ENCODE results near the gene CREB3L2. TPM values are rescaled to one million over a fixed set of nuclear protein-coding genes. Genes with fewer than 3 reads are reported as not detected.

CREB3L2 gene
- total and polyA plus RNA-seq, 10 of the 15 experiments (the other 5 are each of a cell fraction or from before 2014, with no cell fraction given): 6.4 to 67.1 (median 26.2) TPM

GRCh38 chr7:137949416-137950262 lies 52.2 kb downstream of the CREB3L2 start:
- Histone ChIP-seq H3K4me2 (ENCODE audit: control insufficient read depth, insufficient read depth) (no peak overlapping the region), H4K20me1 (ENCODE audit: control insufficient read depth, insufficient read depth) (no peaks in the 10 kb centered on the region), H3K27me3 (replicated peaks in 1 of 2; ENCODE audit: control insufficient read depth in 2 of 2, insufficient read depth in 2 of 2, low read length in 1 of 2) (no peaks in the 10 kb centered on the region), H3K79me2 (ENCODE audit: control insufficient read depth, insufficient read depth, low read length) (peaks cover 53% of the 10 kb centered on the region), H3K9ac (ENCODE audit: control insufficient read depth, insufficient read depth, low read length) (no peak overlapping the region), H3K27ac (ENCODE audit: control insufficient read depth, insufficient read depth) (no peak overlapping the region), H3K9me3 (replicated peaks; ENCODE audit: control insufficient read depth, insufficient read depth, low read length) (no peaks in the 10 kb centered on the region), H2AFZ (ENCODE audit: control insufficient read depth, low read depth, low read length) (no peak overlapping the region), H3K4me1 (ENCODE audit: control insufficient read depth, insufficient read depth, low read length) (peaks cover 9% of the 10 kb centered on the region; the same call in 1 of the 2 replicates), H3K4me3 (no peak overlapping the region), H3K36me3 (ENCODE audit: control insufficient read depth in 2 of 2, insufficient read depth in 2 of 2, low read length in 1 of 2) (peaks cover 3 to 26% of the 10 kb centered on the region in 2 experiments)
- no TSS peak for BruUV-seq (replicated peaks)
- WGBS (ENCODE audit: insufficient coverage, insufficient replicate concordance, low lambda C conversion rate, missing lambda C conversion rate): 89% methylated on average over 6 of the region's 6 CpGs
- in situ Hi-C loops (cut with MboI) (no loop called here), intact Hi-C loops (cut with micrococcal nuclease; ENCODE audit: unreplicated experiment) (no loop called here)
- RAD21 ChIA-PET (ENCODE audit: unreplicated experiment): interaction anchor here (1.8 kb wide), 1 partner anchor 57 kb away, joined by 4 read pairs; no protein-coding TSS in a partner anchor
- no peak for DNase-seq (ENCODE audit: low read depth, low spot score)
- ATAC-seq: no peak
- CTCF ChIA-PET: interaction anchor here (1.0 to 1.7 kb wide), 5 partner anchors 13 to 344 kb away, joined by 3 to 8 read pairs (median 3); no protein-coding TSS in a partner anchor
- SMC1A ChIA-PET (ENCODE audit: uncharacterized antibody, unreplicated experiment): interaction anchor here (0.5 to 2.1 kb wide), 8 partner anchors 9 to 508 kb away, joined by 3 to 13 read pairs (median 5); partner anchors contain the start of gene CREB3L2
- FAIRE-seq: no peak
- POLR2A ChIA-PET: interaction anchor here (0.7 to 1.7 kb wide), 5 partner anchors 11 to 50 kb away, joined by 3 to 5 read pairs (median 3); no protein-coding TSS in a partner anchor
- TF ChIP-seq ZNF24 (IDR thresholded peaks at IDR 0.05) (no peak), RAD21 (IDR thresholded peaks at IDR 0.05; ENCODE audit: insufficient read depth, low read depth, low read length) (no peak), ZNF207 (IDR thresholded peaks at IDR 0.05; ENCODE audit: borderline replicate concordance) (no peak), SIX5 (IDR thresholded peaks at IDR 0.05; ENCODE audit: low read depth, low read length, severe bottlenecking) (no peak), YY1 (IDR thresholded peaks at IDR 0.05; ENCODE audit: low read depth, low read length) (no peak), HDAC2 (IDR thresholded peaks at IDR 0.05) (no peak), MYC (IDR thresholded peaks at IDR 0.05; ENCODE audit: insufficient read depth, insufficient read length, insufficient replicate concordance, low read length, severe bottlenecking) (no peak), RELA (IDR thresholded peaks at IDR 0.05; ENCODE audit: borderline replicate concordance, partially characterized antibody) (no peak), NRF1 (conservative IDR thresholded peaks at IDR 0.05; ENCODE audit: low read depth, low read length) (no peak), IKZF2 (IDR thresholded peaks at IDR 0.05) (no peak), RFX5 (IDR thresholded peaks at IDR 0.05; ENCODE audit: low read depth, low read length) (no peak), RBBP5 (conservative IDR thresholded peaks at IDR 0.05) (no peak), IRF3 (IDR thresholded peaks at IDR 0.05) (no peak), SRF (IDR thresholded peaks at IDR 0.05; ENCODE audit: low read depth in 2 of 2, low read length in 2 of 2) (no peak), RCOR1 (conservative IDR thresholded peaks at IDR 0.05; ENCODE audit: low read depth, low read length) (no peak), PBX3 (IDR thresholded peaks at IDR 0.05; ENCODE audit: insufficient replicate concordance, low read depth, low read length) (no peak), PAX5 (IDR thresholded peaks at IDR 0.05; ENCODE audit: borderline replicate concordance, low read depth, low read length) (no peak), CBX5 (IDR thresholded peaks at IDR 0.05; ENCODE audit: low read depth) (no peak)

Measured in GM12878 (cell line).